NCI-H1694 (cell line): ENCODE results near the gene PRICKLE2.

Source experiments
- DNase-seq: peaks from one replicate; lab custom pipeline; 2025; lab: John Stamatoyannopoulos, UW

Gene PRICKLE2

DNA sequence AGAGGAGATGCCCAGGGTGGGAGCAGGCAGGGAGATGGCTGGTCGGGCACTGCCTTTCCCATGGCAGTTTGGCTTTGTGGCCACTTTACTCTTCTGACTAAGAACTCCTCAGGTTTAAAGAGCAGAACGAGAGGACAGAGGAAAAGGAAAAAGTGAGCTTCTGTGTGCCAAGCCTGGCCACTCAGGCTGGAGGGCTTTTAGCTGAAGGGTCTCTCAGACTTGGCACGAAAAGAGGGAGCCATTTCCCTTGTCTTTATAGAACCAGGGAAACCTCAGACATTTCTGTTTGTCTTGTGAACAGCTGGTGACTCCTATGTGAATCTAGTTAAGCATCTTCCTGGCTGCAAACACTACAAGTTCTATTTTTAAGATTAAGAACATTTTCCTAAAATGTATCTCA is 178.7 kb downstream of the PRICKLE2 start:
- DNase-seq: no peak

DNA sequence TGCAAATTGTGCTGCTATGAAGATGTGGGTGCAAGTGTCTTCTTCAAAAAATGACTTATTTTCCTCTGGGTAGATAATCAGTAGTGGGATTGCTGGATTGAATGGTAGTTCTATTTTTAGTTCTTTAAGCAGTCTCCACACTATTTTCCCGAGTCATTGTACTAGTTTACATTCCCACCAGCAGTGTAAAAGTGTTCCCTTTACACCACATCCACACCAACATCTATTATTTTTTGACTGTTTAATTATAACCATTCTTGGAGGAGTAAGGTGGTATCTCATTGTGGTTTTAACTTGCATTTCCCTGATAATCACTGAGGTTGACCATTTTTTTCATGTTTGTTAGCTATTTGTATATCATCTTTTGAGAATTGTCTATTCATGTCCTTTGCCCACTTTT is 182.3 kb downstream of the PRICKLE2 start:
- DNase-seq: no peak
